LNCaP clone FGC (cell line): ENCODE data around the gene DIS3L2.

Source experiments
- DNase-seq: peaks from one replicate; pipeline ENCODE4 v3.0.0-alpha.2; 2011; ENCODE audit warnings: low read depth
- H3K4me3 ChIP-seq: 2 replicates; pipeline ENCODE4 v1.5.1; 2011; ENCODE audit warnings: mild to moderate bottlenecking, low read depth, low read length, control low read depth
- TF ChIP-seq, protein P1 (sequence below): IDR thresholded peaks from 2 replicates; pipeline ENCODE4 v1.5.1; 2012; ENCODE audit warnings: mild to moderate bottlenecking; ENCODE audit not compliant: control insufficient read depth, insufficient read depth; ENCODE audit errors: extremely low read depth

The DIS3L2 gene

DNA sequence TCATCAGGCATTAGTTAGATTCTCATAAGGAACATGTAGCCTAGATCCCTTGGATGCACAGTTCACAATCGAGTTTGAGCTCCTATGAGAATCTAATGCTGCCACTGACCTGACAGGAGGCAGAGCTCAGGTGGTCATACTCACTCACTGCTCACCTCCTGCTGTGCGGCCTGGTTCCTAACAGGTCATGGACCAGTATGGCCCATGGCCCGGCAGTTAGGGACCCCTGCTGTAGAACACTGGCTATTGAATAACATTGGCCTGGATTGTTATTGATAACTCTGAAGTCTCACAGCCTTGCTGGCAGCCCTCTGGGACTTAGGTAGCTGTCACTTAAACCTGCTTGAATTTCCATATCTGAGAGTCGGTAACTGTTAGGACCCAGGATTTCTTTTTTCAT, 302.6 kb downstream of the DIS3L2 start:
- no peak overlapping the region for H3K4me3 ChIP-seq
- no peak for DNase-seq
- TF ChIP-seq, protein P1, sequence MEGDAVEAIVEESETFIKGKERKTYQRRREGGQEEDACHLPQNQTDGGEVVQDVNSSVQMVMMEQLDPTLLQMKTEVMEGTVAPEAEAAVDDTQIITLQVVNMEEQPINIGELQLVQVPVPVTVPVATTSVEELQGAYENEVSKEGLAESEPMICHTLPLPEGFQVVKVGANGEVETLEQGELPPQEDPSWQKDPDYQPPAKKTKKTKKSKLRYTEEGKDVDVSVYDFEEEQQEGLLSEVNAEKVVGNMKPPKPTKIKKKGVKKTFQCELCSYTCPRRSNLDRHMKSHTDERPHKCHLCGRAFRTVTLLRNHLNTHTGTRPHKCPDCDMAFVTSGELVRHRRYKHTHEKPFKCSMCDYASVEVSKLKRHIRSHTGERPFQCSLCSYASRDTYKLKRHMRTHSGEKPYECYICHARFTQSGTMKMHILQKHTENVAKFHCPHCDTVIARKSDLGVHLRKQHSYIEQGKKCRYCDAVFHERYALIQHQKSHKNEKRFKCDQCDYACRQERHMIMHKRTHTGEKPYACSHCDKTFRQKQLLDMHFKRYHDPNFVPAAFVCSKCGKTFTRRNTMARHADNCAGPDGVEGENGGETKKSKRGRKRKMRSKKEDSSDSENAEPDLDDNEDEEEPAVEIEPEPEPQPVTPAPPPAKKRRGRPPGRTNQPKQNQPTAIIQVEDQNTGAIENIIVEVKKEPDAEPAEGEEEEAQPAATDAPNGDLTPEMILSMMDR = no peak

GRCh38 chr2:232265329-232265728, 303.8 kb downstream of the DIS3L2 start:
- H3K4me3 ChIP-seq = no peak overlapping the region
- TF ChIP-seq, protein P1 = peak; percentile 23; the same call in 1 of the 2 replicates
- no peak for DNase-seq

- TF ChIP-seq, protein P1 = no peak
- no peak overlapping the region for H3K4me3 ChIP-seq
- no peak for DNase-seq
Observed at GRCh38 chr2:232268636-232269165, 307.2 kb downstream of the DIS3L2 start.

DNA sequence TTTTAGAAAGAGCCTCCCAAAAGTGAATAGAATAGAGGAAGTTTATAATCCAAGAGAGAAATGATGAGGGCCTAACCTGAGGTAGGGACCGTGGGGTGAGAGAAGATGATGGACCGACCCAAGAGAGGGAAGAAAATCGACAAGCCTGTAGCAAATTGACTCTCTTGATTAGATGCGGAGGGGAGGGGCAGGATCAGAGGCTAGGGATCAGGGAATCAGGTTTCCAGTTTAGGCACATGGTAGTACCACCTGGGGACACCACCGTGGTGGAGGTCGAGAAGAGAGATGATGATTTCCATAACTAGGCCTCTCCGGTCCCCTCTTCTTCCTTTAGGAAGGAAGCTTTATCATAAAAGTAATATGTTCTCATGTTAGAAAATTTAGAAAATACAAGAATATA, 308.4 kb downstream of the DIS3L2 start:
- no peak overlapping the region for H3K4me3 ChIP-seq
- no peak for DNase-seq
- TF ChIP-seq, protein P1 = no peak

DNA sequence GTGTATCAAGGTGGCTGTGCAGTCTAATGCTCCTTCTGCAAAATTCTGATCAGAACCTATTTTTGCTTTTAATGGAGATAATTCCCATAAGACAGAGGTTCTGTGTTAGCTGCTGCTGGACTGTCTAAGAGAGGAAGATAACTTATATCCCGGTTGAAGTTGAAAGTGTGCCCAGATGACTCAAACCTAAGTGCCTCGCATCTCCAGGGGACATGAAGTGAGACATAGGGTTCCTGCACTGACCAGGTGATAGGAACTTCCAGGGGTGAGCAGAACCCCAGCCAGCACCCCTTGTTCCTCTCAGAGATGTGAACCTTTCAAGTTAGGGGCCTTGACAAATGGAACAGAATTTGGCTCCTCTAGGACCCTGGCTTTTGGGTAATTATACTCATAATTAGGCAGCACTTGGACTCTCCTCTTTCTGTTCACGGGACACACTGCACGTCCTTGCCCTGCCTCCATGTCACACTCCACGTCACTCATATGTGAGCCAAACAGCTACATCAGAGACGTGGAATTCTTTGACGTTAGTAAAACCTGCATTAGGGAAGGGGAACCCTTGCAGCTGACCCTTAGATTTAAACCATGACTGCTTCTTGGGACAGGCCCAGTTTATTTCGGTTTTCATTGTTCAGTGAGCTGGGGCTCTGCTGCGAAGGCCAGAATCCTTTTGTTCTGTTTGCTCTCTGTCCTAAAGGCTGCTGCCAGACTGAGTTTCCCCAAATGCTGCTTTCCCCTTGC, 312.6 kb downstream of the DIS3L2 start:
- no peak for DNase-seq
- H3K4me3 ChIP-seq = no peak overlapping the region
- TF ChIP-seq, protein P1 = no peak

DNA sequence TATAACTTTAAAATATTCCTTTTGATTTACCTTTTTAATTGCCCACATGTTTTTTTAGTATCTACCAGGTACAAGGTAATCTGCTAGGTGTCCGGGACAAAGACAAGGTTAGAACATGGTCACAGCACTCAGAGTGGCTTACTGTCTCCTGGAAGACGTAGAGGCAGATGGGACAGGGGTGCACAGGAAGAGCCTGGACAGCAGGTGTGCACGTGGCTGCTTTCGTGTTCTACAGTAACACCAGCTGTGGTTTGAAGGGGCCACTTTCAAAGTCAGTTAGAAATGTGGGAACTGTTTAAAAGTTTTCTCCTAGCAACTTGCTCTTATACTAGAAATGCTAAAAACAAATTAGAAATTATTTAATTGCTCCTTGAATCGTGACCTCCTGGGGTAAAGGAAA, 314.2 kb downstream of the DIS3L2 start:
- TF ChIP-seq, protein P1 = no peak
- no peak overlapping the region for H3K4me3 ChIP-seq
- no peak for DNase-seq
